Hepatocyte (in vitro differentiated cells): ENCODE data around the gene FAT2. TPM values are rescaled to one million over a fixed set of nuclear protein-coding genes. Genes with fewer than 3 reads are reported as not detected.
"Not testable (repeated sequence)": the region's sequence is repeated elsewhere in the genome, so short reads cannot be mapped to it uniquely, and the experiment has no call there.

Experiments used
- DNase-seq: peaks from one replicate; pipeline ENCODE4 v3.0.0-alpha.2; 2016; ENCODE audit warnings: low spot score
- H2AFZ ChIP-seq: fragments of 200-600 bp; sonication (generic); 2 replicates; pipeline ENCODE4 v1.6.0; 2016; ENCODE audit warnings: antibody characterized with exemption, mild to moderate bottlenecking
- H3K27ac ChIP-seq: fragments of 200-600 bp; sonication (generic); 2 replicates; pipeline ENCODE4 v1.5.1; 2016; ENCODE audit warnings: mild to moderate bottlenecking
- H3K27me3 ChIP-seq: fragments of 200-600 bp; sonication (generic); 2 replicates; pipeline ENCODE4 v1.6.1; 2016
- H3K36me3 ChIP-seq: fragments of 200-600 bp; sonication (generic); replicated peaks from 2 replicates; pipeline ENCODE4 v1.5.1; 2016; ENCODE audit warnings: low read depth; ENCODE audit not compliant: insufficient read depth
- H3K4me1 ChIP-seq: fragments of 200-600 bp; sonication (generic); 2 replicates; pipeline ENCODE4 v1.5.1; 2016; ENCODE audit warnings: mild to moderate bottlenecking, moderate library complexity; ENCODE audit not compliant: insufficient read depth
- H3K4me2 ChIP-seq: fragments of 200-600 bp; sonication (generic); 2 replicates; pipeline ENCODE4 v1.6.0; 2016
- H3K4me3 ChIP-seq: fragments of 200-600 bp; sonication (generic); 2 replicates; pipeline ENCODE4 v1.5.1; 2016; ENCODE audit warnings: mild to moderate bottlenecking
- H3K79me2 ChIP-seq: fragments of 200-600 bp; sonication (generic); 2 replicates; pipeline ENCODE4 v1.6.0; 2017; ENCODE audit warnings: mild to moderate bottlenecking
- H3K9me2 ChIP-seq: fragments of 200-600 bp; sonication (generic); replicated peaks from 2 replicates; pipeline ENCODE4 v1.6.0; 2017; ENCODE audit warnings: mild to moderate bottlenecking; ENCODE audit not compliant: insufficient read depth
- H3K9me3 ChIP-seq: fragments of 200-600 bp; sonication (generic); 2 replicates; pipeline ENCODE4 v1.5.1; 2016; ENCODE audit warnings: low read depth, mild to moderate bottlenecking
- H4K20me1 ChIP-seq: fragments of 200-600 bp; sonication (generic); 2 replicates; pipeline ENCODE4 v1.6.0; 2016; ENCODE audit warnings: mild to moderate bottlenecking; ENCODE audit not compliant: insufficient read depth, poor library complexity, severe bottlenecking
- EZH2 ChIP-seq: fragments of 200-600 bp; sonication (generic); IDR thresholded peaks from 2 replicates; pipeline ENCODE4 v1.6.1; 2016; ENCODE audit warnings: antibody characterized with exemption, mild to moderate bottlenecking, borderline replicate concordance
- EZH2phosphoT487 ChIP-seq: fragments of 200-600 bp; sonication (generic); IDR thresholded peaks from one replicate; pipeline ENCODE4 v1.6.1; 2018; ENCODE audit warnings: antibody characterized with exemption, mild to moderate bottlenecking, low read depth, moderate library complexity; ENCODE audit not compliant: unreplicated experiment, severe bottlenecking
- whole genome bisulfite sequencing: methylation state at CpG from one replicate; pipeline ENCODE4 v1.1.6; 2016; ENCODE audit warnings: low lambda C conversion rate; ENCODE audit errors: missing lambda C conversion rate; 5-methylcytosine and 5-hydroxymethylcytosine counted together
- polyA plus RNA-seq: library from polyadenylated mRNA; unstranded; fragments of >200 nt; fragmentation: Nextera tagmentation; extraction: Ambion mirVana; gene quantifications from 2 replicates; pipeline ENCODE4 v1.2.1, GENCODE V29; 2016
- total RNA-seq: library from RNA; depleted of rRNA; stranded (reverse); fragments of >200 nt; gene quantifications from 2 replicates; pipeline ENCODE4 v1.2.3, GENCODE V29; 2014
- TF ChIP-seq, protein P1 (sequence below): fragments of 200-600 bp; sonication (generic); IDR thresholded peaks from 2 replicates; pipeline ENCODE4 v1.5.1; 2016; ENCODE audit warnings: antibody characterized with exemption, mild to moderate bottlenecking; ENCODE audit not compliant: poor library complexity

The FAT2 gene
- total and polyA plus RNA-seq, 2 experiments from 2014 or later, result 0.10 to 0.40 TPM

DNA sequence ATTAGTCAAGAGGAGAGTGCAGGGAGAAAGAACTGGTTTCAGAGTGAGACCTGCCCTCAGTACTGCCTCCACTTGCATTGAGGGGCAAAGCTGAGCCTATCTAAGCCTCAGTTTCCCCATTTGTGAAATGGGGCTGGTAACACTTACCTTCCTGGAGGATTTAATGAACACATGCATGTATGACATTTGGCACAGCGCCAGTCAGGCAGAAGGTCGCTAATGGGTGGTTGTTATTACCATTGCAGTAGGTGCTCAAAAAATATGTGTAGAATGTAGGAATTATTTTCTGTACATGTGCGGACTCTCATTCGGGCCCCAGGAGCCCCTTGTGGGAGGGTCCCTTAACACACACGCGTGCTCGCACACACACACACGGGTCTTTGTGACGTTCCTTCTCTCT, 10.9 kb downstream of the FAT2 start:
- Histone ChIP-seq H3K27me3 (peaks cover 3% of the 10 kb centered on the region), H3K9me2 (no peaks in the 10 kb centered on the region), H3K9me3 (no peaks in the 10 kb centered on the region), H3K36me3 (no peaks in the 10 kb centered on the region), H3K4me3 (no peak overlapping the region), H3K27ac (no peak overlapping the region), H3K4me2 (no peak overlapping the region), H4K20me1 (no peaks in the 10 kb centered on the region), H2AFZ (no peak overlapping the region), H3K4me1 (no peaks in the 10 kb centered on the region), H3K79me2 (no peaks in the 10 kb centered on the region)
- TF ChIP-seq EZH2 (no peak), EZH2phosphoT487 (no peak)
- TF ChIP-seq, protein P1, sequence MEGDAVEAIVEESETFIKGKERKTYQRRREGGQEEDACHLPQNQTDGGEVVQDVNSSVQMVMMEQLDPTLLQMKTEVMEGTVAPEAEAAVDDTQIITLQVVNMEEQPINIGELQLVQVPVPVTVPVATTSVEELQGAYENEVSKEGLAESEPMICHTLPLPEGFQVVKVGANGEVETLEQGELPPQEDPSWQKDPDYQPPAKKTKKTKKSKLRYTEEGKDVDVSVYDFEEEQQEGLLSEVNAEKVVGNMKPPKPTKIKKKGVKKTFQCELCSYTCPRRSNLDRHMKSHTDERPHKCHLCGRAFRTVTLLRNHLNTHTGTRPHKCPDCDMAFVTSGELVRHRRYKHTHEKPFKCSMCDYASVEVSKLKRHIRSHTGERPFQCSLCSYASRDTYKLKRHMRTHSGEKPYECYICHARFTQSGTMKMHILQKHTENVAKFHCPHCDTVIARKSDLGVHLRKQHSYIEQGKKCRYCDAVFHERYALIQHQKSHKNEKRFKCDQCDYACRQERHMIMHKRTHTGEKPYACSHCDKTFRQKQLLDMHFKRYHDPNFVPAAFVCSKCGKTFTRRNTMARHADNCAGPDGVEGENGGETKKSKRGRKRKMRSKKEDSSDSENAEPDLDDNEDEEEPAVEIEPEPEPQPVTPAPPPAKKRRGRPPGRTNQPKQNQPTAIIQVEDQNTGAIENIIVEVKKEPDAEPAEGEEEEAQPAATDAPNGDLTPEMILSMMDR, result no peak
- no peak for DNase-seq
- WGBS, result 89% methylated on average over 9 of the region's 9 CpGs

DNA sequence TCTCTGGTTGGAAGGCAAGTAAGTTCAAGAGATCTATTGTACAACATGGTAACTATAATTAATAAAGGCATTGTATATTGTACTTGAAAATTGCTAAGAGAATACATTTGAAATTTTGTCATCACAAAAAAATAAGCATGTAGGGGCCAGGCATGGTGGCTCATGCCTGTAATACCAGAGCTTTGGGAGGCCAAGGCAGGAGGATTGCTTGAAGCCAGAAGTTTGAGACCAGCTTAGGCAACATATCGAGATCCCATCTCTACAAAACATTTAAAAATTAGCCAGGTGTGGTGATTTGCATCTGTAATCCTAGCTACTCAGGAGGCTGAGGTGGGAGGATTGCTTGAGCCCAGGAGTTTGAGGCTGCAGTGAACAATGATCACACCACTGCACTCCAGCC, 12.0 kb downstream of the FAT2 start:
- H3K9me3 ChIP-seq, H3K79me2 ChIP-seq, H3K4me2 ChIP-seq, H3K9me2 ChIP-seq, H2AFZ ChIP-seq, H3K4me1 ChIP-seq, H3K27ac ChIP-seq, H3K36me3 ChIP-seq, DNase-seq, H3K27me3 ChIP-seq, H3K4me3 ChIP-seq, H4K20me1 ChIP-seq: not testable (repeated sequence)
- 100% methylated on average over 1 of the region's 1 CpG for WGBS

DNA sequence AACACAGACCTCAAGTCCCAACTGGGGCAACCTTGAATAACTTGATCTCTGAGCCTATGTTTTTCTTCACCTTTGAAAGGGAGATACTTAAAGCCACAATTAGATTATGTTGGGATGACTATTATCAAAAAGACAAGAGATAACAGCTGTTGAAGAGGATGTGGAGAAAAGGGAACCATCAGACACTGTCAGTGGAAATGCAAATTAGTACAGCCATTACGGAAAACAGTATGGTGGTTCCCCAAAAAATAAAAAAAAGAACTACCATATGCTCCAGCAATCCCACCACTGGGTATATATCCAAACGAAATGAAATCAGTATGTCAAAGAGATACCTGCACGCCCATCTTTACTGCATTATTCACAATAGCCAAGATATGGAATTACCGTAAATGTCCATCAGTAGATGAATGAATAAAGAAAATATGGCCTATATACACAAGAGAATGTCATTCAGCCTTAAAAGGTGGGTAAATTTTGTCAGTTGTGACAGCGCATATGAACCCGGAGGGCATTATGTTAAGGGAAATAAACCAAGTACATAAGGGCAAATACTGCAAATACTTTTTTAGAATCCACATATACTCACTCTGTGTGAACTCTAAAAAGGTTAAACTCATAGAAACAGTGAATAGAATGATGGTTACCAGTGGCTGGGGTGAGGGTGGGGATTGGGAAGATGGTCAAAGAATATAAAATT, 12.7 kb downstream of the FAT2 start:
- Histone ChIP-seq H3K4me2 (no peak overlapping the region), H3K27ac (no peak overlapping the region), H3K9me3 (no peaks in the 10 kb centered on the region), H3K4me3 (no peak overlapping the region), H3K79me2 (no peaks in the 10 kb centered on the region), H3K9me2 (no peaks in the 10 kb centered on the region), H3K36me3 (no peaks in the 10 kb centered on the region), H3K27me3 (peaks cover 3% of the 10 kb centered on the region), H2AFZ (no peak overlapping the region), H4K20me1 (no peaks in the 10 kb centered on the region), H3K4me1 (no peaks in the 10 kb centered on the region)
- DNase-seq, result no peak
- 90% methylated on average over 6 of the region's 6 CpGs for WGBS
- TF ChIP-seq, protein P1, result no peak
- TF ChIP-seq EZH2phosphoT487 (no peak), EZH2 (no peak)

DNA sequence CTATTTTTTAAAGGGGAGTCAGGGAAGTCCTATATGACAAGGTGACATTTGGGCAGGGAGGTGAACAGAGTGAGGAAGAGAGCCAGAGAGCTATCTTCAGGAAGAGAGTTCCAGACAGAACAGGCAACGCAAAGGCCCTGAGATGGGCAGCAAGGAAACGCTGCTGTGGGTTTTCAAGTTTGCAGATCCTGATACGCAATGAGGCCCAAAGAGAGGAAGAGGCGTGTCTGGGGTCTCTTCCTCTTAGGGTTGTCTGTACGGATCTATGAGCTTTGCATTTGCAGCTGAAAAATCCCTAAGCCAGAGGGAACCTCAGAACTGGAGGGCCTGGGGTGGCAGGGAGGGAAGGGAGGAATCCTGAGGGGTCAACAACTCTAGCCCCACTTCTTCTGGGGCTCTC, 13.6 kb downstream of the FAT2 start:
- no peak overlapping the region for H3K4me3 ChIP-seq
- no peaks in the 10 kb centered on the region for H4K20me1 ChIP-seq
- 78% methylated on average over 5 of the region's 5 CpGs for WGBS
- no peak overlapping the region for H2AFZ ChIP-seq
- TF ChIP-seq EZH2 (no peak), EZH2phosphoT487 (no peak)
- TF ChIP-seq, protein P1, result no peak
- no peaks in the 10 kb centered on the region for H3K9me2 ChIP-seq
- H3K27ac ChIP-seq, result no peak overlapping the region
- peaks cover 3% of the 10 kb centered on the region for H3K27me3 ChIP-seq
- H3K9me3 ChIP-seq, result no peaks in the 10 kb centered on the region
- no peak for DNase-seq
- no peaks in the 10 kb centered on the region for H3K79me2 ChIP-seq
- H3K4me1 ChIP-seq, result no peaks in the 10 kb centered on the region
- H3K4me2 ChIP-seq, result no peak overlapping the region
- H3K36me3 ChIP-seq, result no peaks in the 10 kb centered on the region
